Erythroblast (primary cell): ENCODE data around the gene PIK3CA.

Source experiments
- GATA1 ChIP-seq: IDR thresholded peaks from 2 replicates; pipeline ENCODE4 v1.6.1; 2011; ENCODE audit warnings: low read depth, mild to moderate bottlenecking, control low read depth, low read length, moderate library complexity
- POLR2A ChIP-seq: IDR thresholded peaks from 2 replicates; pipeline ENCODE4 v1.6.1; 2011; ENCODE audit warnings: mild to moderate bottlenecking, low read length

- no peak for TF ChIP-seq POLR2A
- TF ChIP-seq GATA1: no peak
Observed at GRCh38 chr3:179174898-179175297, 26.7 kb downstream of the PIK3CA start.
